Measurements from ENCODE around the gene ARMC5. TPM values are rescaled to one million over a fixed set of nuclear protein-coding genes. Genes with fewer than 3 reads are reported as not detected.

ARMC5 gene
- total RNA-seq, 2 experiments from 2014 or later = 11.4 to 12.3 TPM

GRCh38 chr16:31456988-31457360 lies 2.3 kb upstream of the ARMC5 start:
- ChIA-PET CTCF (interaction anchor here (0.8 to 6.3 kb wide), 6 partner anchors 14 to 417 kb away, joined by 3 to 33 read pairs (median 6); partner anchors contain the start of genes ZNF267 and ZNF843), POLR2A (no interaction called here)
- Mint-ChIP-seq H3K27me3 (no peaks in the 10 kb centered on the region), H3K27ac (peak overlapping the region; percentile 5), H3K36me3 (ENCODE audit: low read depth) (peaks cover 15% of the 10 kb centered on the region), H3K4me3 (peak overlapping the region; percentile 10), H3K4me1 (peaks cover 51% of the 10 kb centered on the region), H3K9me3 (no peaks in the 10 kb centered on the region)
- DNase-seq = no peak

DNA sequence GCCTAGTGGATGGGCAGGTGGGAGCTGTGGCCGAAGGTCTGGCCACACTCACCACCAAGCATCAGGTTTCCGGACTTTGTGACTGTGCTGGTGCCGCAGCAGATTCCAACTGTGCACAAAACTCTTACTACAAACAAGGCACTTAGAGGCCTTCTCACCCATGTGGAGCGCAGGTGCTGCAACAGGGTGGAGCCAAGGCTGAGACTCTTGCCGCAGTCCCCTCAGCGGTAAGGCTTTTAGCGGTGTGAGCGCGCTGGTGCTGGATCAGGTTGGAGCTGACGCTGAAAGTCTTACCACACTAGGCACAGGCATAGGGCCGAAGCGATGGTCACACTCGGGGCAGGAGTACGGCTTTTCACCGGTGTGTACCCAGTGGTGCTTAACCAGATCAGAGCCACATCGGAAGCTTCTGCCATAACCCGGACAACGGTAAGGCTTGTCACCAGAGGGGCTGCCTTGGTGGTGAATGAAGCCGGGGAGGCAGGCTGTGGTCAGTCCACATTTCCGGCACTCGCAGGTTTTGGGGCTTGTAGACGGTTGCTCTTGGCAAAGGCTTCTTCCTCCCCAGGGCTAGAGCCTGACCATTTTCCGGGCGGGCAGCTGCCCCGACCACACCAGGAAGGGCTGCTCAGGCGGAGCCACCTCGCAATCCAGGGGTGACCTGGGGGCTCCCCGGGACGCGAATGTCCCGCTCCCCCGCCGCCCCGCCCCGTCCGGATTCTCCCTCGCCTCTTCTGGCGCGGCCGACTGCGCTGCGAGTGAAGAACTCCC lies 1.0 kb upstream of the ARMC5 start:
- no peaks in the 10 kb centered on the region for H3K9me3 Mint-ChIP-seq
- DNase-seq = peak; percentile 71
- H3K4me1 Mint-ChIP-seq = peaks cover 49% of the 10 kb centered on the region
- ChIA-PET CTCF (interaction anchor here (0.6 to 6.3 kb wide), 17 partner anchors 10 to 416 kb away, joined by 3 to 33 read pairs (median 4); partner anchors contain the start of genes ZNF267 and ZNF843), POLR2A (no interaction called here)
- H3K27me3 Mint-ChIP-seq = no peaks in the 10 kb centered on the region
- H3K36me3 Mint-ChIP-seq (ENCODE audit: low read depth) = peaks cover 20% of the 10 kb centered on the region
- H3K27ac Mint-ChIP-seq = peak overlapping the region; percentile 98
- peak overlapping the region; percentile 92 for H3K4me3 Mint-ChIP-seq

DNA sequence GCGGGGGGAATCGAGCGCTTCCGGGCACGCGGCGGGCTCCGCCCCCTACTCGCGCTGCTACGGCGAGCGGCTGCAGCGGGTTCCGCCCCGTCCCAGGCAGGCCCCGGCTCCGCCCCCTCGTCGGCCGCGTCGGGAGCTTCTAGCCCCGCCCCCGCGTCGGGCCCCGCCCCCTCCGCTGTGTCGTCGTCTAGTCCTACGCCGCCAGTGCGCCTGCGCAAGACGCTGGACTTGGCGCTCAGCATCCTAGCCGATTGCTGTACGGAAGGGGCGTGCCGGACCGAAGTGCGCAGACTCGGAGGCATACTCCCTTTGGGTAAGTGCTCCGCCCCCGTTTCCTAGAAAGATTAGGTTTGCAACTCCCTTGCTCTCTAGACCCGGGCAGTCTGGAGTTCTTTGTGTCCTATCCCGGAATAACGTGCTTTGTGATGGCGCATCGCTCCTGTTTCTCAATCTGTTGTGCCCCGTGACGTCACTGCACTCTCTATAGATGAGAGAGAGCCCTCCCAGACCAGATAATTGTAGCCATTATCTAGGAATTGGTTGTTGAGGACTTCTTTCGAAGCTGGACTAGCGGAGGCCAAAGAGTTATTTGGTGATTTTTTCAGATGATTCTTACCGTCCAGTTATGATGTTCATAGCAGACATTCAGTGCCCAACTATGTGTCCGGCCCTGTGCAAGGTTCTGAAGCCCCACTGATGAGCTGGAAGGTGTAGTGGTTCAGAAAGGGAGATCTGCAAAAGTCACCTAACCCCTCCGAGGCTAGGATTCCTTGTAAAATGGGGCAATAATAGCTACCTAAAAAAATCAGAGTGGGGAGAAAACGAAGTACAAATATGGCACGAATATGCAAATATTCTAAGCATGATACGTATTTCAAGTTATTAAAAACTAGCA lies 633 bp downstream of the ARMC5 start:
- Mint-ChIP-seq H3K4me1 (peaks cover 47% of the 10 kb centered on the region), H3K36me3 (ENCODE audit: low read depth) (peaks cover 22% of the 10 kb centered on the region), H3K4me3 (peak overlapping the region; percentile 92), H3K27me3 (no peaks in the 10 kb centered on the region), H3K9me3 (no peaks in the 10 kb centered on the region), H3K27ac (peak overlapping the region; percentile 98)
- CTCF ChIA-PET = interaction anchor here (0.6 to 6.3 kb wide), 26 partner anchors 8 to 506 kb away, joined by 3 to 33 read pairs (median 4); partner anchors contain the start of genes SLC5A2, TGFB1I1, ZNF267 and ZNF843
- POLR2A ChIA-PET = interaction anchor here (0.6 kb wide), 1 partner anchor 236 kb away, joined by 4 read pairs; no protein-coding TSS in a partner anchor
- DNase-seq = peak; percentile 100

DNA sequence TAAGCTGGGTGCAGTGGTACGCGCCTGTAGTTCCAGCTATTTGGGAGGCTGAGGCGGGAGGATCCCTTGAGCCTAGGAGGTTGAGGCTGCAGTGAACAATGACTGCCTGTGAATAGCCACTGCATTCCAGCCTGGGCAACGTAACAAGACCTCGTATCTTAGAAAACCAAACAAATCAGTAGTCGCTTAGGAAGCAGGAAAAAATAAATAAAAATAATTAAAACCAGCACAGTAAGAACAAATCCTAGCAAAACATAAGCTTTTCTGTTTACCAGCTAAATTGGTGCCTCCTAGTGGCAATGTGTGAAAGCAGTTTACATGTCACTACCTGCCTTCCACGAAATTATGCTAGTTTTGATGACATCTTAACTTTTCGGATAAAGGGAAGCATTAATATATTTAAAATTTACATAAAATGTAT lies 1.3 kb downstream of the ARMC5 start:
- no peaks in the 10 kb centered on the region for H3K9me3 Mint-ChIP-seq
- CTCF ChIA-PET = interaction anchor here (0.6 to 6.3 kb wide), 17 partner anchors 8 to 507 kb away, joined by 3 to 33 read pairs (median 5); partner anchors contain the start of genes SLC5A2, TGFB1I1 and ZNF267
- peak overlapping the region; percentile 92 for H3K4me3 Mint-ChIP-seq
- H3K27ac Mint-ChIP-seq = peak overlapping the region; percentile 94
- H3K36me3 Mint-ChIP-seq (ENCODE audit: low read depth) = peaks cover 22% of the 10 kb centered on the region
- POLR2A ChIA-PET = no interaction called here
- peaks cover 41% of the 10 kb centered on the region for H3K4me1 Mint-ChIP-seq
- no peaks in the 10 kb centered on the region for H3K27me3 Mint-ChIP-seq
- peak; percentile 57 for DNase-seq

- ChIA-PET POLR2A (no interaction called here), CTCF (interaction anchor here (0.7 to 6.3 kb wide), 15 partner anchors 7 to 508 kb away, joined by 3 to 33 read pairs (median 5); partner anchors contain the start of genes SLC5A2, TGFB1I1 and ZNF267)
- Mint-ChIP-seq H3K27ac (peak overlapping the region; percentile 46), H3K9me3 (no peaks in the 10 kb centered on the region), H3K4me1 (peaks cover 35% of the 10 kb centered on the region), H3K4me3 (no peak overlapping the region), H3K27me3 (no peaks in the 10 kb centered on the region), H3K36me3 (ENCODE audit: low read depth) (peaks cover 17% of the 10 kb centered on the region)
- DNase-seq = no peak
Observed at GRCh38 chr16:31461201-31461920, 2.1 kb downstream of the ARMC5 start.

DNA sequence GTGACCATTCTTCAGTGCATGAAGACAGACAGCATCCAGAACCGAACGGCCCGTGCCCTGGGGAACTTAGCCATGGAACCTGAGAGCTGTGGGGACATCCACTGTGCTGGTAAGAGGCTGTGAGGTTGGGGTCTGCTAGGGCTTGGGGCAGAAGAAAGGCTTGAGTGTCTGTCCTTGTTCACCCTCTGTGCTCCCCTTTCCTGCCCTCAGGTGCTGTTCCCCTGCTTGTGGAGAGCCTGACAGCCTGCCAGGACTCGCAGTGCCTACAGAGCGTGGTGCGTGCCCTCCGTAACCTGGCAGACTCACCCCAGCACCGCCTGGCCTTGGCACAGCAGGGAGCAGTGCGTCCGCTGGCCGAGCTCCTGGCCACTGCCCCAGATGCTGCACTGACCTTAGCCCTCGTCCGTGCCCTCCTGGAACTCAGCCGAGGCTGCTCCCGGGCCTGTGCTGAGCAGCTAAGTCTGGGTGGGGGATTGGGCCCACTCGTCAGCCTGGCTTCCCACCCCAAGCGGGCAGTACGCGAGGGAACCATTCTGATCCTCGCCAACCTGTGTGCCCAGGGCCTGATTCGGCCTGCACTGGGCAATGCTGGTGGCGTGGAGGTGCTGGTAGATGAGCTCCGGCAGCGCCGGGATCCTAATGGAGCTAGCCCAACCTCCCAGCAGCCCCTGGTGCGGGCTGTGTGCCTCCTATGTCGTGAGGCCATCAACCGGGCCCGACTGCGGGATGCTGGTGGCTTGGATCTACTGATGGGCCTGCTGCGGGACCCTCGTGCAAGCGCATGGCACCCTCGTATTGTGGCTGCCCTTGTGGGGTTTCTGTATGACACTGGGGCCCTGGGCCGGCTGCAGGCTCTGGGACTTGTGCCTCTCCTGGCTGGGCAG lies 2.9 kb downstream of the ARMC5 start:
- H3K4me3 Mint-ChIP-seq = no peak overlapping the region

GRCh38 chr16:31464348-31464769 lies 5.1 kb downstream of the ARMC5 start:
- no peaks in the 10 kb centered on the region for H3K27me3 Mint-ChIP-seq
- H3K4me3 Mint-ChIP-seq = no peak overlapping the region
- peaks cover 14% of the 10 kb centered on the region for H3K36me3 Mint-ChIP-seq (ENCODE audit: low read depth)
- peaks cover 30% of the 10 kb centered on the region for H3K4me1 Mint-ChIP-seq
- no peak for DNase-seq
- ChIA-PET CTCF (no interaction called here), POLR2A (no interaction called here)
- no peak overlapping the region for H3K27ac Mint-ChIP-seq
- H3K9me3 Mint-ChIP-seq = no peaks in the 10 kb centered on the region

More for the DNA sequence above, 2.9 kb downstream of the ARMC5 start:
- Mint-ChIP-seq H3K27ac (peak overlapping the region; percentile 36), H3K36me3 (ENCODE audit: low read depth) (peaks cover 21% of the 10 kb centered on the region), H3K9me3 (no peaks in the 10 kb centered on the region), H3K4me1 (peaks cover 33% of the 10 kb centered on the region), H3K27me3 (no peaks in the 10 kb centered on the region)
- DNase-seq = no peak
- ChIA-PET POLR2A (no interaction called here), CTCF (interaction anchor here (2.4 to 6.3 kb wide), 2 partner anchors 16 to 35 kb away, joined by 5 to 33 read pairs; no protein-coding TSS in a partner anchor)

GRCh38 chr16:31464781-31465260 lies 5.5 kb downstream of the ARMC5 start:
- POLR2A ChIA-PET = no interaction called here

DNA sequence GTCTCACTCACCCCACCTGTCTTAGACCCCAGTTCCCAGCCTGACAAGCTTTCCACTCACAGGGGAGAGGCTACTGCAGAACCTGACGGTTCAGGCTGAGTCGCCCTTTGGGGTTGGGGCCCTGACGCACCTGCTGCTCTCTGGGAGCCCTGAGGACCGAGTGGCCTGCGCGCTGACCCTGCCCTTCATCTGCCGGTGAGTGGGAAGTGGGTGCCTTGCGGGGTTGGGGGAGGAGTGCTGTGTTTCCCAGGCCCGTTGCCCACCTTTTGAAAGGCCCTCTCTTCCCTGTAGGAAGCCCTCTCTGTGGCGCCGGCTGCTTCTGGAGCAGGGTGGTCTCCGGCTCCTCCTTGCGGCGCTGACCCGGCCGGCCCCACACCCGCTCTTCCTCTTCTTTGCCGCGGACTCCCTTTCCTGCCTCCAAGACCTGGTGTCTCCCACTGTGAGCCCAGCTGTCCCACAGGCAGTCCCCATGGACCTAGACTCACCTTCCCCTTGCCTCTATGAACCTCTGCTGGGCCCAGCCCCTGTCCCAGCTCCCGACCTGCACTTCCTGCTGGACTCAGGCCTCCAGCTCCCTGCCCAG lies 6.6 kb downstream of the ARMC5 start:
- ChIA-PET POLR2A (no interaction called here), CTCF (no interaction called here)
- Mint-ChIP-seq H3K9me3 (no peaks in the 10 kb centered on the region), H3K4me1 (peaks cover 21% of the 10 kb centered on the region), H3K4me3 (no peak overlapping the region), H3K36me3 (ENCODE audit: low read depth) (peaks cover 14% of the 10 kb centered on the region), H3K27ac (no peak overlapping the region), H3K27me3 (peaks cover 3% of the 10 kb centered on the region)
- no peak for DNase-seq

More at GRCh38 chr16:31464781-31465260, 5.5 kb downstream of the ARMC5 start:
- H3K27me3 Mint-ChIP-seq = no peaks in the 10 kb centered on the region
- H3K4me1 Mint-ChIP-seq = peaks cover 29% of the 10 kb centered on the region
- H3K4me3 Mint-ChIP-seq = no peak overlapping the region
- DNase-seq = no peak
- CTCF ChIA-PET = interaction anchor here (0.5 kb wide), 1 partner anchor 231 kb away, joined by 3 read pairs; no protein-coding TSS in a partner anchor
- H3K36me3 Mint-ChIP-seq (ENCODE audit: low read depth) = peaks cover 14% of the 10 kb centered on the region
- H3K9me3 Mint-ChIP-seq = no peaks in the 10 kb centered on the region
- H3K27ac Mint-ChIP-seq = no peak overlapping the region

GRCh38 chr16:31466381-31466841 lies 7.1 kb downstream of the ARMC5 start:
- ChIA-PET CTCF (no interaction called here), POLR2A (interaction anchor here (0.6 kb wide), 1 partner anchor 92 kb away, joined by 6 read pairs; no protein-coding TSS in a partner anchor)
- H3K36me3 Mint-ChIP-seq (ENCODE audit: low read depth) = peaks cover 14% of the 10 kb centered on the region
- no peak overlapping the region for H3K27ac Mint-ChIP-seq
- H3K9me3 Mint-ChIP-seq = no peaks in the 10 kb centered on the region
- H3K27me3 Mint-ChIP-seq = peaks cover 9% of the 10 kb centered on the region
- H3K4me3 Mint-ChIP-seq = no peak overlapping the region
- H3K4me1 Mint-ChIP-seq = peaks cover 15% of the 10 kb centered on the region
- no peak for DNase-seq

DNA sequence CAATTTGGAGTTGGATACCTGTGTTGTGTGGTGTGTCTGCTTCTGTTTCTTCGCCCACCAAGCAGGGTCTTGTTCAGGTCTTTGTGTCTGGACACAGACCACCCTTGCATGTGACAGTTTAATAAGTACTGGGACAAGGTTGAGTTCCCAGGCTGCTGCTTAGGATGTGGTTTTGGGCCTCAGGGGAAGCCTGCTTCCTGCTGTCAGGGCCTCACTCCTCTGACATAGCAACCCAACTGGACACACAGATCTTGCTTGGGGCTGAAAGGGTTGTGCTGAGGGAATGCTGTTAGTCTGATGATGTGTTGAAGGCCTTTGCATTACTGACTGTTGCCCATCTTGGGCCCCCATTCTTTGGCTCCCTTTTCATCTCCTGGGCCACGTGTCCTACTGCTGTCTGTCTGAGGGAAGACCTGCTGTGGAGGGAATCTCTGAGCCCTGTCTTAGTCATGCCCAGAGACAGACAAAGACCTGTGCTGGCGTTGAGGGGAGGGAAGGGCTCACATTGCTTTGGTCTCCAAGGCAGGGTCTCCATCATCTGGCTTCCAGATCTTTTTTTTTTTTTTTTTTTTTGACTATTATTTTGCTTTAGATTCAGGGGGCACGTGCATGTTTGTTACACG lies 8.0 kb downstream of the ARMC5 start:
- Mint-ChIP-seq H3K4me1 (peaks cover 15% of the 10 kb centered on the region), H3K9me3 (no peaks in the 10 kb centered on the region), H3K4me3 (no peak overlapping the region), H3K27me3 (peaks cover 12% of the 10 kb centered on the region), H3K36me3 (ENCODE audit: low read depth) (peaks cover 14% of the 10 kb centered on the region), H3K27ac (no peak overlapping the region)
- DNase-seq = no peak
- POLR2A ChIA-PET = no interaction called here
- CTCF ChIA-PET = no interaction called here
